ENCODE data around the gene COL27A1.
A peak's percentile ranks its signal among the peaks of the same experiment; 100 is the strongest.

The COL27A1 gene

GRCh38 chr9:114336699-114337395 lies 181.5 kb downstream of the COL27A1 start:
- DNase-seq: no peak
- in situ Hi-C loops (cut with MboI; ENCODE audit: low pct_unique_long_range_greater_than_20kb, low sequenced_read_pairs): no loop called here

- no peak for DNase-seq
- in situ Hi-C loops (cut with MboI; ENCODE audit: low pct_unique_long_range_greater_than_20kb, low sequenced_read_pairs): no loop called here
Measured at GRCh38 chr9:114338187-114338586, 182.8 kb downstream of the COL27A1 start.

- peak; percentile 55 for DNase-seq
- in situ Hi-C loops (cut with MboI; ENCODE audit: low pct_unique_long_range_greater_than_20kb, low sequenced_read_pairs): no loop called here
Measured at GRCh38 chr9:114339130-114339908, 184.0 kb downstream of the COL27A1 start.

GRCh38 chr9:114341152-114341830 lies 186.0 kb downstream of the COL27A1 start:
- in situ Hi-C loops (cut with MboI; ENCODE audit: low pct_unique_long_range_greater_than_20kb, low sequenced_read_pairs): no loop called here
- no peak for DNase-seq

- in situ Hi-C loops (cut with MboI; ENCODE audit: low pct_unique_long_range_greater_than_20kb, low sequenced_read_pairs): no loop called here
- DNase-seq: no peak
Measured at GRCh38 chr9:114341991-114342390, 186.7 kb downstream of the COL27A1 start.

- no peak for DNase-seq
- in situ Hi-C loops (cut with MboI; ENCODE audit: low pct_unique_long_range_greater_than_20kb, low sequenced_read_pairs): no loop called here
Measured at GRCh38 chr9:114342755-114343440, 187.6 kb downstream of the COL27A1 start.

- DNase-seq: no peak
- in situ Hi-C loops (cut with MboI; ENCODE audit: low pct_unique_long_range_greater_than_20kb, low sequenced_read_pairs): no loop called here
Measured at GRCh38 chr9:114343471-114344187, 188.3 kb downstream of the COL27A1 start.

GRCh38 chr9:114344188-114344566 lies 188.8 kb downstream of the COL27A1 start:
- no peak for DNase-seq
- in situ Hi-C loops (cut with MboI; ENCODE audit: low pct_unique_long_range_greater_than_20kb, low sequenced_read_pairs): no loop called here

- in situ Hi-C loops (cut with MboI; ENCODE audit: low pct_unique_long_range_greater_than_20kb, low sequenced_read_pairs): no loop called here
- DNase-seq: no peak
Measured at GRCh38 chr9:114344692-114345091, 189.4 kb downstream of the COL27A1 start.

GRCh38 chr9:114345493-114346065 lies 190.2 kb downstream of the COL27A1 start:
- in situ Hi-C loops (cut with MboI; ENCODE audit: low pct_unique_long_range_greater_than_20kb, low sequenced_read_pairs): no loop called here
- no peak for DNase-seq

GRCh38 chr9:114346146-114346545 lies 190.8 kb downstream of the COL27A1 start:
- no peak for DNase-seq
- in situ Hi-C loops (cut with MboI; ENCODE audit: low pct_unique_long_range_greater_than_20kb, low sequenced_read_pairs): no loop called here

GRCh38 chr9:114347675-114348074 lies 192.3 kb downstream of the COL27A1 start:
- in situ Hi-C loops (cut with MboI; ENCODE audit: low pct_unique_long_range_greater_than_20kb, low sequenced_read_pairs): no loop called here
- no peak for DNase-seq

- DNase-seq: no peak
- in situ Hi-C loops (cut with MboI; ENCODE audit: low pct_unique_long_range_greater_than_20kb, low sequenced_read_pairs): no loop called here
Measured at GRCh38 chr9:114348261-114348905, 193.0 kb downstream of the COL27A1 start.

GRCh38 chr9:114348906-114349482 lies 193.7 kb downstream of the COL27A1 start:
- in situ Hi-C loops (cut with MboI; ENCODE audit: low pct_unique_long_range_greater_than_20kb, low sequenced_read_pairs): no loop called here
- DNase-seq: peak; percentile 65

- in situ Hi-C loops (cut with MboI; ENCODE audit: low pct_unique_long_range_greater_than_20kb, low sequenced_read_pairs): no loop called here
- no peak for DNase-seq
Measured at GRCh38 chr9:114349713-114350480, 194.6 kb downstream of the COL27A1 start.

GRCh38 chr9:114350636-114351401 lies 195.5 kb downstream of the COL27A1 start:
- DNase-seq: no peak
- in situ Hi-C loops (cut with MboI; ENCODE audit: low pct_unique_long_range_greater_than_20kb, low sequenced_read_pairs): no loop called here
